OCI-M2 (cell line): ENCODE measurements around the gene SLC1A4.

Experiments used
- DNase-seq: peaks from one replicate; lab custom pipeline; 2025; ENCODE audit not compliant: unreplicated experiment; lab: John Stamatoyannopoulos, UW

Gene SLC1A4

DNA sequence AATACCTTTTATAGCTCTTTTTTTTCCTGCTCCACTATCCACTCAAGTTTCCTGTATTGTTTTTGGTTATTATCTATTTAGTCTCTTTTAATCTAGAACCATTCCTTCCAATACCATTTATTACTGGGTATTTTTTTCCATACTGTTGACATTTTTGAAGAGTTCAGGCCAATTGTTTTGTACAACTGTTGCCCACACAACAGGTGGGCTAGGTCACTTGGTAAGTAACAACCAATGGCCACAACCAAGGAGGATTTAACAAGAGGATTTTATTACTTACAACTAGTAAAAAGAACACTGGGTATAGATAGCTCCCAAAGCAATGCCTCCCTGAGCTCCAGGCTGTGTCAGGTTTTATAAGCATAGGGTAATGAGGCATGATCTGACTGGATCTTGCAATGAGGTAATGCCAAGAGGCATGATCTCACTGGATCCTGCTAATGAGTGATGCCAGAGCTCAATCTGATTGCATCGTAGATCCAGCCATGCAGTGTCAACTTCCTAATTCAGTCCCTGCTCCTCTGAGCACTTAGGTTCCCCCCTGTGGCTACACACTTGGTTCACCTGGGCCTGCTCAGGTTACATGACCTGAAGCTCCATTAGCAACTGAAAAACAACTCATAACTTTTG lies 59.9 kb downstream of the SLC1A4 start:
- no peak for DNase-seq

DNA sequence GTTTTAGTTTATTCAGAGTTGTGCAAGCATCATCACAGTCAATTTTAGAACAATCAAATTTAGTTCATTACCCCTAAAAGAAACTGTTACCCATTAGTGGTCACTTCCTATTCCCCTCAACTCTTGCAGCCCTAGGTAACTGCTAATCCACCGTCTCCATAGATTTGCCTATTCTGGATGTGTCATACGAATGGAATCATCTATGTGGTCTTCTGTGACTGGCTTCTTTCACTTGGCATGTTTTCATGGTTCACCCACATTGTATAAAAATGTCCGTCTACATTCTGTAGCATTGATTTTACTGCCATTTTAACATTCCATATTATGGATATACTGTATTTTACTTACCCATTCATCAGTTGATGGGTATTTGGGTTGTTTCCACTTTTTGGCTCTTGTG lies 61.7 kb downstream of the SLC1A4 start:
- no peak for DNase-seq

DNA sequence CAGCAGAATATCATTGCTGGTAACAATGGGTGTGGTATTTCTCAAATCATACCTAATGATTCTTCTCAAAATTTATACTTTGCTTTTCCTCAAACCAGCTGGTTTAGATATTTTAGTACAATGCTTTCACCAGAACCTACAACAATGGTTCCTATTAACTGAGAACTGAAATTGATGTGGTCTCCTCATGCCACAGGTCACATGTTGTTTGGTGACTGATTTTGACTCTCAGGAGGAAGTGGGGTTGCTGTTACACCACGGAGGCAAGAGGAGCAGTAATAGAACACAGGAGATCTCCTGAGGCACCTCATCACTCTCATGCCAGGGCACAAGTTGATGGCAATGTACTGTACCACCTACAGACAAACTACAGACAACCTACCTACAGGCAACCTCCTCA lies 64.0 kb downstream of the SLC1A4 start:
- no peak for DNase-seq

DNA sequence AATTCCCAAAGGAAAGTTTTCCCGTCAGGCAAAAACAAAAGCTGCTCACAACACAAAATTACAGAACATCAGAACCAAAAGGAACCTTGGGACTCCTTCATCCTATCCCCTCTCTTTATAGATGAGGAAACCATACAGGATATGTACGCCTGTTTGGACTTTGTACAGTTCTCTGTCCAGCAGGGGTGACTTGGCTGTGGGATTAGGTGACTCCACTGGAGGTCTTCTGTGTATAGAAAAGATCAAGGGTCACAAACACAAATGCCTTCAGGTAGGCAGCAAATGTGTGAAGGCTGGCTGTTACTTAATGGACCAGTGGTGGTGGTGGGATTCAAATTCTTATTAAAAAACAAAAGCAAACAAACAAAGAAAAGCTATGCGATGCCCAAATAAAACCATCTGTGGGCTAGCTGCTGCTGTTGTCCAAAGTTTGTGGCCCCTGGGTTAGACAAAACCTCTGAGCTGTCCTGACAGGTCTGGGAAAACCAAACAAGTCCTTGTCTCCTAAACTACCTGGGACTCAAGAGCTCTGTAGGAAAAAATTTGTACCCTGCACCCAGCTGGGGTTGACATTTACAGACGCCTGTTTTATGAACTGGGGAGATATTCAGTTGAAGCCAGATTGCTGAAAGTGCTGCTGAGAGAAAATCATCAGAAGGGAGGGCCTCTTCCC lies 65.7 kb downstream of the SLC1A4 start:
- no peak for DNase-seq

DNA sequence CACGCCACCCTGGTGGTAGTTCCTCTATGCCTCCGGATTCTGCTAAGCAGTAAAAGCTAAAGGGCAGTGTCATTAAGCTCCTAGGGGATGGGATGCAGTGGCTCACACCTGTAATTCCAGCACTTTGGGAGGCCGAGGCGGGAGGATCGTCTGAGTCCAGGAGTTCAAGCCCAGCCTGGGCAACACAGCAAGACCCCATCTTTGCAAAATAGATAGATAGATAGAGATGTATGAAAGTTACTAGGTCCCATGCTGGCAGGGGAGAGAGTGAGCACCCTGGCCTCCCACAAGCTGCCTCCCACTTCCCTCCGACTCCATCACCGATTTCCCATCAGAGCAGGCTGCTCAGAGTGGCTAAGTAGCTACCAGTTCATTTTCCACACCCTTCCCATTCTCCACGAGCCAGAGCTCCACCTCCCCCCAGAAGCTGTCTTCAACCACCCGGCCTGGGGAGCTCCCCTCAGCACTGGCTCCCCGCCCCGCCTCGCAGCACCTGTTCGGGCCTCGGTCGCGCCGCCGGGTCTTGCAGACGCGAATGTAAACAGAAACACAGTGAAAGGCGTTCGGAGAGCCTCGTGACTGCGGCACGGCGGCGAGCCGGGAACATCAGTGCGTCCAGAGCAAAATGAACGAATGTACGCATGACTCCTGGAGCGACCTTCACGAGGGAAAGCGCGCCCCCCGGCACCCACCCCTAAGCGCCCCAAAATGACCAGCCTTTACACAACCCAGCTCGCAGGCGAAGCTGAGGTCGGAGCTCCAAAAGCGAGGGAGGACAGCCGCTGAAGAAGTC lies 66.4 kb downstream of the SLC1A4 start:
- DNase-seq, result no peak

DNA sequence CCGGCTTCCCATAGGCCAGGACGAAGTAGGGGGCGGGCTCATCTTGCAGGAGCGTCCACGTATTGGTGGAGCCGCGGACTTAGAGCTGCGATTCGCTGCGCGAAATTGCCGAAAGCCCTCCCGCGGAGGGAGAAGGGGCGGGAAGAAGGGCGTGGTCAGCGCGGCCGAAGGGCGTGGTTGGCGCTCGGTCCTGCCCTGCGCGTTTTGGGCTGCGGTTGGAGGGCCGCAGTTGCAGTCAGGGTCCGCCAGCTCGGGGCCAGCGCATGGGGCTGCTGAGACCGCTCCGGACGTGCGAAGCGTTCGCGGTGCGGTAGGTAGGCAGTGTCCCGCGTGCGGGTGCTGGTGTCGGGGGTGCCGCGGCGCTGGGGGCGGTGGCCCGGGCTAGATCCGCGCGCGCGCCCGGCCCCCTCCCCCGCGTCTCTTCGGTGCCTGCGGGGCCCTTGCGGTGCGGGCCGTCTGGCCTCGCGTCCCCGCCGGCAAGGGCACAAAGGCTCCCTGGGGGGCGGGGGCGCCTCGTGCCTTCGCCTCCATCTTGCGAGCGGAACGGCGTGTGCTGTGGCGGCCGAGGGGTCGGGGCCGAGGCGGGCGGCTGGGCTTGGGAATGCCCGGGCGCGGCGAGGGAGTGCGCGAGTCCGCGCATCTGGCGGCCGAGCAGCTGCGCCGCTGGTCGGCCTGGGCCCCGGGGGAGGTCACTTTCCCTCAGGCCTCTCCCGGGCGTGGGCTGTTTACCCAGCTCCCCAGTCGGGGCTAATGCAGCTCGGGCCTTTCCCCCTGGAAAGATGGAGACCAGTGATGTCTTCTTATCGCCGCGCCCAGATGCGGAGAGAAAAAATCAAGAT lies 67.2 kb downstream of the SLC1A4 start, which contains the start of gene CEP68:
CEP68 (plus strand) TSS at position 202 of the 839 bp plus-strand sequence. CDS start 13,029 bp downstream, outside the sequence.
- DNase-seq, result peak; percentile 79

DNA sequence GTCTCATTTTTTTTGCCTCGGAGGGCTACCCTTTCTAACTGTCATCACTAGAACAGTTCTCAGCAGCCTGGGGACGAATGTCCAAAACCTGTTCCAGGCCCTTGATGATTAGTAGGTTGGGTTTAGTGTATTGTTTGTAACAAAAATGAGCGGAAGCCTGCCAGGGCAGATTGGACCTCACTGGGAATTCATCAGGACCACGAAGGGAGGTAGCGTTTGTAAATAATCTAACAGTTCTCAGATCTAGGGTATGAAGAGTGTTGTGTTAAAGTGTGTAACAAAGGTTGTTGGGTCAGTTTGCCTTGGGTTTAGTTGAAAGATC lies 67.8 kb downstream of the SLC1A4 start:
- no peak for DNase-seq

DNA sequence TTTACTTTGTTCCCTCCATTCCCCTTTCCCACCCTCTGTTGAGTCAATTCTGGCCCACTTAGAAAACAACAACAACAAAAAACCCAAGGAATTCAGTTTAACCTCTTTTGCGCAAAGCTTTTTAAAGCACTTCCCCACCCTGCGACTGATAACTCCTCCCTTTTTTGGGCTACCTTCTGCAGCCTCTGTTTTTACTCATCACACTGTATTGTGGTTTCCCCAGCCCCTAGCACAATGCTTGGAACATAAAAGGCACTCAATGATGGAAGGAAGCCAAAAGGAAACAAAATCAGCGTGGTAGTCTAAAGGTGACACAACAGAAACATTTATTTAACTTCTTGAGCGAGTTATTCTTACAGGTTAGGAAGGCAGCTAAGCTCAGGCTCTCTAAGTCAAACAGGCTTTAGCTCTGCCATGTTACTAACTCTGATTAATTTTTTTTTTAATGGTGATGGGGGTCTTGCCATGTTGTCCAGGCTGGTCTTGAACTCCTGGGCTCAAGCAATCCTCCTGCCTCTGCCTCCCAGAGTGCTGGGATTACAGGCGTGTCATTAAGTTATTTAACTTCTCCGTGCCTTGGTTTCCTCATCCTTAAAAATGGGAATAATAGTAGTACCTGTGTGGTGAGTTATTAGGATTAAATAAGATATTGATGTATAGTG lies 68.3 kb downstream of the SLC1A4 start:
- no peak for DNase-seq

DNA sequence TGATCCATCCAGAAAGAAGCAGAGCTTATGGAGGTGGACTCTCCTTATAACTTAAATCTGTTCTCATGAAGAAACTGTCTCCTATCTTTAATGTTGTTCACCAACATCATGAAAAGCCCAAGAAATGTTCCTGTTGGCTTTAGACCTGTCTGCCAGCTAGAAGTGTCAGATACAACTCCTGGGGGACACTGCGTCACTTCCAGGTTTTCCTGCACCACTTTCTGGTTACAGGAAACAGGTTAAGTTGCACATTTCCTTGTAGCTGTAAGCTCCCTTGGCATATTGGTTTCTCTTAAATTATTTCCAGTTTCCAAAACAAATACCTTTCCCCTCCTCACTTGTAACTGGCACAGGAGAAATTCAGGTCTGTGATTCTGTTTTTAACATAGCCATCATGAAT lies 69.9 kb downstream of the SLC1A4 start:
- no peak for DNase-seq

DNA sequence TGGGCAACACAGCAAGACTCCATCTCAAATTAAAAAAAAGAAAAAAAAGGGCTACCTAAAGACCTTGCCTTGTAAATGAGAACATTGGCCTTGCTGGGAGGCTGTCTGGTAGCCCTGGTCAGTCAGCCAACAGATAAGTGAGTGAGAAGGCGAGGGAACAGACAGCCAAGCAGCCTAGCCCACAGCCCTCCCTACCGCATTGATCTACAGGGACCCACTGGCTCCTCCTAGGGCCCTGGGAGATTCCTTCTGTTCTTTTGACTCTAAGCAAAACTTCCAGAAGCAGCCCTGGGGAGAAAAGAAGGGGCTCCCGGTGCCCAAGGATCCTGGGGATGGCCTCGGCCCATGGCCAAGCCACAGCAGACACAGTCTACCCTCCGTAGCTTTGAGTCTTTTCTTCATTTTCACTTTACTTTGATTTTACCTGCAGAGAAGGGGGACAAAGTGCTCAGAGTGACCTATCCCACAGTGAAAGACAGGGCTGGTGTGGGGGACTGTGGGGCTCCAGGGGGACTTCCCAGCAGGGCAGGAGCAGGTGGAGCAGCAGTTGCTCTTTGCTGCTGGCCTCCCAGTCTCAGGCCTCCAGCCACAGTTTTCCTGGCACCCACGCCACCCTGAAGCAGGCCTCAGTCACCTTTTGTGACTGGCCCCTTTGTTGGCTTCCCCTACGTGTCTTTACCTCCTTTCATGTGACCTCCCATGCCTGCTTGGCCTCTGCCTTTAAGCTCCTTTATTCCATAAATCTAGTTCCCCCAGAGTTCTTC lies 72.1 kb downstream of the SLC1A4 start:
- no peak for DNase-seq

DNA sequence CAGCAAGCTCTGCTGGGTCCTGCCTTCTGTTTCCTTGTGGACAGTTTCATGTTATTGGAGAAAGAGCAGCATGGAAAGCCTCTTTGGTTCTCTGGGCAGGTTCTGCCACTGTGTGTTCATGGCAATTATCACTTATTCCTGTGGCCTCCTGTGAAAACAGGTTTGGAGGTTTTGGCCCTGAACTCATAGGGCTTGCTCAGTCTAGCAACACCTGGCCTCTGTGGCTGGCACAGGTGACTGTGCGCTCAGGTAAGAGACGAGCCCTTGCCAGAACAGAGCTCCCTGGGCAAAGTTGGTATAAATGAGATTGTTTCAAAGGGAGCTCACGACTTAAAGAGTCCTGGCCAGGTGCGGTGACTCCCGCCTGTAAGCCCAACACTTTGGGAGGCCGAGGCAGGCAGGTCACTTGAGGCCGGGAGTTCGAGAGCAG lies 72.7 kb downstream of the SLC1A4 start:
- DNase-seq, result no peak

DNA sequence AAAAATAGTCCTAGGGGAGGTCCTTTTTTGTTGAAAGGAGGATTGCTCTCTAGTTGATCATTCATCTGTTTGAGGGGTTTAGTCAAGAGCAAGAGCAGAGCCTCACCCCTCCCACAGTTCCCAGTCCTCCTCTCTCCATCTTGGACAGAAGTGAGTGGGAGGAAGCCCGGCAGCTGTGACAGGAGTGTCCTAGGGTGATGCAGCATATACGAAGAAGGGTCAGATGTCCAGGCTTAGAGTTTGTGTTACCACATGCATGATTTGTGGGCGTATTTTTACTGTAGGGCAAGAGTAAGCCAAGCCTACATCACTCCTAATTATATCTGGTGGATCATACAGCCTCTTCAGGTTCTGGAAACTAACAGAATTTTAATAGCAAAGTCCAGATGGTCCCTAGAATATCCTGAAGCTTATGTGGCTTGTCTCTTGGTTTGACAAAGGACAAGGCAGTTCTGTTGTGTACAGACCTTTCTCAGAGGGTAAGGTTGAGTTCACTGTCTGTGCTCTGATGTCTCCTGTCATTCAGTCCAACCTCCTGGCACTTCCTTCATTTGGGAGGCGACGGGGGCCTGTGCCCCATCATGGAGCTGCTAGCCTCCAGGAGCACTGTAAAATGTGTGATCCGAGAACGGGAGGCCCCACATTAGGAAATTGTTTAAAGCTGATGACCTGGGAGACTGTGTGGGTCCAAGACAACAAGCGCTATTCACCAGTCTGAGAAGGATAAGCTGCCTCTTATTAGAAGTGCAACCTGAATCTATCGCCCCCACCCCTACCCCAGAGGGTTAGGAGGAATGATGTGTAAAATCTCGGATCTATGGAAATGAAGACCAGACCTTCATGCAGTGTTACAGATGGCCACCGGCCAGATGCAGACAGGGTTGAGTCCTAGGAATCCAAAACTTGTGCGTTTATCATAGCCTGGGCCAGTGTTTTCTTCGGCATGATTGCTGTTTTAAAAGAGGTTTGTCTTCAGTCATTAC lies 73.9 kb downstream of the SLC1A4 start:
- no peak for DNase-seq

DNA sequence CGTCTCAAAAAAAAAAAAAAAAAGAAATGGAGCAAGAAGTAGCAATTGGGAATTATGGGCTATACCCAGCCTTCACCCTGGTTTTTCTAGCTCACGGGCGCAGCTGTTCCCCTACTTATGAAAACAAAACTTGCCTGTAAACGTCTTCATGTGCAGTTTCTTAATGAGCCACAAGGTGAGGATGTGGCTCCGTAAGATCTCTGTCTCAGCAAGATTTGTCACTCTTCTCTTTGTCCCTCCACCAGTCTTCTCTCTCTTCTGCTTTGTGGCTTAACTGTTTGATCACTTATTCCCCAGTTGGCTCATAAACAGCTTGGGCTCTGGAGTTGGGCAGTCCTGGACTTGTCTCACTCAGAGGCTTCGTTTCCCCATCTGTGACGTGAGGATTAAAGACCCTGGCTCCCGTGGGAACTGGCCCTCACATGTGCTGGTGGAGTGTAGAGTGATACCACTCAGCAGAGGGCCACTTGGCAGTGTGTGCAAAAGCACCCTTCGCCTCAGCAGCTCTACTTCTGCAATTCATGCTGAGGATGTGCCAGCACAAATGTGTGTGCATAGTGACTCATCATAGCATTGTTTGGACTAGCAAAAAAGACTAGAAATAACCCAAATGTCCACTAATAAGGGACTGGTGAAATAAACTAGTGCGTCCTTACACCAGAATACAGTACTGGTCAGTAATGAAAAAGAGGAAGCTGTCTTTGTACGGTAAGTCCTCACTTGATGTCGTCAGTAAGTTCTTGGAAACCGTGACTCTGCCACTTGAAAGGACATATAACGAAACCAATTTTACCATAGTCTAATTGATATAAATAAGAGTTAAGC lies 75.7 kb downstream of the SLC1A4 start:
- no peak for DNase-seq

DNA sequence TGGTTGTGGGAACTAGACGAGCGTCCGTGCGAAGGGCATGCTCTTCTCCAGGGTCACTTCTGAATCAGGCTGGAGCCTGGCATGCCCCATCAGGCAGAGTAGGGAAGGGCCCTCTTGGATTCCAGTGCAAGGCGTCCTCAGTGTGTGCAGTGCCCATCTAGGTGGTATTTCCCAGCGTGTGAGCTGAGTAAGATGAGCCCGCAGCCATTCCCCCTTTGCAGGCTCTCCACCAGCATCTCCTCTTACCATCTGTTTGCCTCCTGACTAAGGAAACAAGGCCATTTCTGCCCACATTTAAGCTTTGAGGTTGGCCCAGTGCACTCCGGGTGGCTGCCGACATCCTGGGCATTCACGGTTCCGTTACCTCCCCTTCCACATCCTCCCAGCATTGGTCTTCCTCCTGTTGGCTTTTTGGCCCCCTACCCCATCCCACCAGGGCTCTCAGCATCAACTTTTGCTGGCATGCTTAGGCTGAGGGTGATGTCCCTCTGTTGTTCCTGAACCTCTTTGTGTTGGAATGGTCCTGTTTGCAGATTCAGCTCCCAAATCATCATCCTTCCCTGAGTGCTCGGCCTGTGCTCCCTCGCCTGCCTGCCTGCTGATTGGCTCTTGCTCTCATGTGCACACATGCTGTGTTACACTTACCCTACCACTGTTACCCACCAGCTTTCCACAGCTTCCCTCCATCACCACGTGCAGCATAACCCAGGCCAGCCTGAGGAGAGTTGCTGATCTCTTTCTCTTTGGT lies 78.8 kb downstream of the SLC1A4 start:
- DNase-seq, result no peak

DNA sequence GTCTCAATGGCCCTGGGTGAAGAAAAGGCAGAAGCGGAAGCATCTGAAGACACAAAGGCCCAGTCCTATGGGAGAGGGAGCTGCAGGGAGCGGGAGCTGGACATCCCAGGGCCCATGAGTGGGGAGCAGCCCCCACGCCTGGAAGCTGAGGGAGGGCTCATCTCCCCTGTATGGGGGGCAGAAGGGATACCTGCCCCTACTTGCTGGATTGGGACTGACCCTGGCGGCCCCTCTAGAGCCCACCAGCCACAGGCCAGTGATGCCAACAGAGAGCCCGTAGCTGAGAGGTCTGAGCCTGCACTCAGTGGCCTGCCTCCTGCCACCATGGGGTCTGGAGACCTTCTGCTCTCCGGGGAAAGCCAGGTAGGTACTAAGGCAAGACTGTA lies 80.2 kb downstream of the SLC1A4 start:
- DNase-seq, result no peak

DNA sequence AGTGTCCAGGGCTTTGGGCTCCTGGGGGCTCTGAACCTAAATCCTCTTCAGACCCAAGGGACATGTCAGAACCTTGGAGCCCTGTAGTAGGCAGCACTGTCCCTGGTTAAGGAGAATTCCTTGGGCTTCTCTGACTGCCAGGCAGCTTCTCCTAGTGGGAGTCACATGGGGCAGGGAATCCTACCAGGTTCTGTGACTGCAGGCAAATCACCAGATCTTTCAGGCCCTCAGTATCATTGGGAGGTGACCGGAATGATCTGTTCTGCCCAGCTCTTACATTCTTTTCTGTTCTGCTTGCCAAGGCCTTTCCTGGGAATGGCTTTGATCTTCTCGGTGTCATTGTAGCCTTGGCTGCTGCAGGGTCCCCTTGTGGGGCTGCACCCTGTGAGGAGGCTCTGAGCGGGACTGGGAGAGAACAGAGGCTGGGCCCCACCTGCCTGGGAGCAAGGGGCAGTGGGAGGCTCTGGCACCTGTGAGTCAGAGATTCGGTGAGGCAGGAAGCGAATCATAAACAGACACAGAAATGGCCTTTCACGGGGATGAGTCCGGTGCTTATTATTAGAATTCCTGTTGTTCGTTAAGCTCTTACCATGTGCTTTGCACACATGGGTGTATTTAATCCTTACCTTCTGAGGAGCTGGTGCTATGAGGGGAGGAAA lies 81.1 kb downstream of the SLC1A4 start:
- DNase-seq, result no peak

DNA sequence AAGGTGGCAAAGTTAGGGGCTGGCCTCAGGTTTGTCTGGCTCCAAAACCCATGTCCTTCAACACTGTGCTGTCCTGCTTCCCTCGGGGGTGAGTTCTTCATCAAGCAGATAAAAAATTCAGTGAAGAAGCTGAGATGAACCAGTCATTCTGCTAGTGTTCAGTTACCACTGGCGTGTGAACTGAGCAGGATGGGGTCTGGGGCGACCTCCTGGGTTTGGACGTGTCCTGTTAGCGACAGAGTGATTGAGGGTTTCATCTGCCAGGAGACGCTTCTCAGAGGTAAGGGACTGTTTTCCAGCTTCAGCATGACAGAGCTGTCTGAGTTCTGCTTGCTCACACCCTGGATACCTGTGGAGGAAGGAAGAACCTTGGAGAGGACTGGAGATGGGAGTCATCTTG lies 81.7 kb downstream of the SLC1A4 start:
- no peak for DNase-seq
